NCI-H2029 (cell line): ENCODE data around the gene DNM3.
"Not testable (repeated sequence)": the region's sequence is repeated elsewhere in the genome, so short reads cannot be mapped to it uniquely, and the experiment has no call there.

Experiments used
- DNase-seq: peaks from one replicate; lab custom pipeline; 2025; lab: John Stamatoyannopoulos, UW

DNM3 gene

GRCh38 chr1:172427191-172427590, 585.9 kb downstream of the DNM3 start:
- DNase-seq = no peak

GRCh38 chr1:172429331-172430127, 588.2 kb downstream of the DNM3 start:
- peak; percentile 30 for DNase-seq

GRCh38 chr1:172430128-172430454, 588.8 kb downstream of the DNM3 start:
- DNase-seq = no peak

DNA sequence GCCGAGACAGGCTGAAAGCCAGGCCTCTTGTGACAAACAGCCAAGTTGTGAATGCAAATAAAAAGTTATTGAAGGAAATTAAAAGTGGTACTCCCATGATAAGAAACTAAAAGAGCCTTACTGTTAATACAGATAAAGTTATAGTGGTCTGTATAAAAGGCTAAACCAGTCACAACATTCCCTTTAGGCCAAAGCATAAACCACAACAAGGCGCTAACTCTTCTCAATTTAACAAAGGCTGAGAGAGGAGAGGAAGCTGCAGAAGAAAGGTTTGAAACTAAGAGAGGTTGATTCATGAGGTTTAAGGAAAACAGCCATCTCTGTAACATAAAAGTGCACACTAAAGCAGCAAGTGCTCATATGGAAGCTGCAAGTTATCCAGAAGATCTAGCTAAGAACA, 589.9 kb downstream of the DNM3 start:
- no peak for DNase-seq

DNA sequence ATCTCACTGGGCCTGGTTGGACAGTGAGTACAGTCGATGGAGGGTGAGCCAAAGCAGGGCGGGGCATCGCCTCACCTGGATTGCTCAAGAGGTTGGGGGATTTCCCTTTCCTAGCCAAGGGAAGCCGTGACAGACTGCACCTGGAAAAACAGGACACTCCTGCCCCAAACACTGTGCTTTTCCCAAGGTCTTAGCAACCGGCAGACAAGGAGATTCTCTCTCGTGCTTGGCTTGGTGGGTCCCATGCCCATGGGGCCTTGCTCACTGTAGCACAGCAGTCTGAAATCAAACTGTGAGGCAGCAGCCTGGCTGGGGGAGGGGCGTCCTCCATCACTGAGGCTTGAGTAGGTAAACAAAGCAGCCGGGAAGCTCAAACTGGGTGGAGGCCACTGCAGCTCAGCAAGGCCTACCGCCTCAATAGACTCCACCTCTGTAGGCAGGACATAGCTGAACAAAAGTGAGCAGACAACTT, 590.5 kb downstream of the DNM3 start:
- peak; percentile 30 for DNase-seq

DNA sequence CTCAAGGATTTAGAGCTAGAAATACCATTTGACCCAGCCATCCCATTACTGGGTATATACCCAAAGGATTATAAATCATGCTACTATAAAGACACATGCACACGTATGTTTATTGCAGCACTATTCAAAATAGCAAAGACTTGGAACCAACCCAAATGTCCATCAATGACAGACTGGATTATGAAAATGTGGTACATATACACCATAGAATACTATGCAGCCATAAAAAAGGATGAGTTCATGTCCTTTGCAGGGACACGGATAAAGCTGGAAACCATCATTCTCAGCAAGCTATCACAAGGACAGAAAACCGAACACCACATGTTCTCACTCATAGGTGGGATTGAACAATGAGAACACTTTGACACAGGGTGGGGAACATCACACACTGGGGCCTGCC, 595.9 kb downstream of the DNM3 start:
- not testable (repeated sequence) for DNase-seq

DNA sequence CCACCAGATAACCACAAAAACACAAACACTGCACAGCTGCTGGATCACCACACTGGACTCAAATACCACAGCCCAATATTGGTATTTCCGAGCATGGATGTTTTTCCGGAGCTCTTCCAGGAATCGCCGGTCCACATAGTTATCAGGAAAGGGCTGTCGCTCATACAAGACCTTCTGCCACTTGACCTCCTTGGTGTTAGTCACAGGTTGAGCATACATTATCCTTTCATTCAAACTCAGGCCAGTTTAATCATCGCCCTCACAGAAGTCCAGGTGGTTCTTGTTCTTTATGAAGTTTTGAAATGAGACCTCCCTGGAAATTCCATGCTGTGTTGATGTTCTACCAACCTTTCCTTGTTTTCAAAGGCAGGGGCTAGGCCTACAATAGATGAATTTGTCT, 601.1 kb downstream of the DNM3 start:
- no peak for DNase-seq

- no peak for DNase-seq
These were observed 601.7 kb downstream of the DNM3 start for GRCh38 chr1:172442843-172443565.

GRCh38 chr1:172443666-172444453, 602.6 kb downstream of the DNM3 start, which contains the start of gene PIGC:
PIGC (minus strand) TSS chr1:172444069; CDS start chr1:172442622, 1,447 bp downstream.
- DNase-seq = peak; percentile 73

- DNase-seq = no peak
These were observed 605.2 kb downstream of the DNM3 start for GRCh38 chr1:172446547-172446946.

DNA sequence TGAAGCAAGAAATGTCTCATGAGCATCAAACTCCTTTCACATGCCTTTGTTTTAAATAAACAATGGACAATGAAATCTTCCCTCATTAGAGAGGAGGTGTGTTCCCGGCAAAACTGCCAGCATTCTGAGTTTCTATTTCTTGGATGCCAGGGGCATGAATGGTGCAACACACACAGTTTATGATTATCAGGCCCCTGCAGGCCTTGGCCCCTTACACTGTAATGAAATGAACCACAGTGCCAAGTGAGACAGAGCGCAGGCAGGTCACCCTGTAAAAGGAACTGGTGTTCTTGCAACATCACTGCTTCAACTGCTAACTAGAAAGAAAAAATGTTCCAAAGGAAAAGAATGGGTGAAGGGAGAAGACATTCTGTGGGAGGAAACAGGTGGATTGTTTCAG, 606.3 kb downstream of the DNM3 start:
- DNase-seq = no peak

- no peak for DNase-seq
These were observed 607.8 kb downstream of the DNM3 start for GRCh38 chr1:172448995-172449584.

DNA sequence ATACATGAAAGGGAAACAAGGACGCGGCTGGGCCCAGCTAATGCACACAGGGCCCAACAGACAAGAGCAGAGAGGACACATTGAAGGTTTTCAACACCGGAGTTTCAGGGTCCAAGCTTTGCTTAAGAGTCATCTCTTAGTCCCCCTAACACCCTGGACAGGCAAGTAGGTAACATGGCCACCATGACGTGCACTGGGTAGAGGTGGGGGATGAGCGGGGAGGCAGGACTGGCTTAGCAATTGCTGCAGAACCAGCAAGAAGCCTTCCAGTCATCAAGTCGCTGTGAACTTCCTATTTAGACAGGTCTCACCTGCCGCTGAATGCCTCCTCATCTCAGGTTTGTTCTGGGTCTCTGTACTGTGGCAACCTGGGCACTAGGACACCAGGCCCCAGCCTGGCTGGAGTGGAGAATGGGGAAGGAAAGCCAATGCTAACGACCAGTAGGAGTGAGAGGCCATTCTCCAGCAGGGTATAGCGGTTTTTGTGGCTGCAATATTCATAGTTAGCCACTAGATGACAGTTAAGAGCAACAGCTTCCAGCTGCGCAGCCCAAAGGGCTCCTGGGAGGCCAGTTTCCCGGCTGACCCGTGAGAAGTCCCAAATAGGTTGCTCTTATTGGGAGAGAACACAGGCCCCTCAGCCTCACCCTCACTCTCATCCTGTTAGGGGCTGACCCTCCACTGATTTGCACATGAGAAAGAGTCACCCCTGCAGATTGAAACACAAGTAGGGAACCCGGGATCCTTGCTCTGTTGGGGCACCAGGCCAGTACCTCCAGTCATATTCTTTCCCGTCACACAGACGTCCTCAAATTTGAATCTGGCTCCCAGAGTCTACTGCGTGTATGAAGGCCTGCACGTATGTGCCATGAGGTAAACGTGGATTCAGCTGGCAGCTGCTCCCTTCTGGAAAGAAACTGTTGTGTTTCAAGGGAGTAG, 608.6 kb downstream of the DNM3 start:
- peak; percentile 20 for DNase-seq

- no peak for DNase-seq
These were observed 609.2 kb downstream of the DNM3 start for GRCh38 chr1:172450524-172450885.

- DNase-seq = no peak
These were observed 609.7 kb downstream of the DNM3 start for GRCh38 chr1:172451002-172451443.

- DNase-seq = no peak
These were observed 611.3 kb downstream of the DNM3 start for GRCh38 chr1:172452536-172453152.

GRCh38 chr1:172453153-172453545, 611.9 kb downstream of the DNM3 start:
- no peak for DNase-seq

- no peak for DNase-seq
These were observed 612.3 kb downstream of the DNM3 start for GRCh38 chr1:172453607-172454006.

DNA sequence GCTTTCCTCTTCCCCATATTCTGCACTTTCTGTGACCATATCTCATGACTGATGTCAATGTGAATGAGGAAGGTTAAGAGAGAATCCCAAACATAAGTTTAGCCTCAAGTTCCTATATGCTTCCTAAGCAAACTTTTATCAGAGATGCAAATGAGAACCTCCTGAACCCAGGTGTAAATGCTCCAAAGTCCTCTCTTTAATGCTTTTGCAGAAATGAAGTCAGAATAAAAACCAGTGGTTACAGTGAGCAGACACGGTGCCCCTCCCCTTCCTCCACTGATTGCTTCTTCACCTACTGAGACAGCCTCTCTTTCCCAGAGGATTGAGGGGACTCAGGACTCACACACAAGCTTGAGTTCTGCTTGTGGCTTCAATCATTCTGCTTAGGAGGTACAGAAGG, 614.2 kb downstream of the DNM3 start:
- no peak for DNase-seq

DNA sequence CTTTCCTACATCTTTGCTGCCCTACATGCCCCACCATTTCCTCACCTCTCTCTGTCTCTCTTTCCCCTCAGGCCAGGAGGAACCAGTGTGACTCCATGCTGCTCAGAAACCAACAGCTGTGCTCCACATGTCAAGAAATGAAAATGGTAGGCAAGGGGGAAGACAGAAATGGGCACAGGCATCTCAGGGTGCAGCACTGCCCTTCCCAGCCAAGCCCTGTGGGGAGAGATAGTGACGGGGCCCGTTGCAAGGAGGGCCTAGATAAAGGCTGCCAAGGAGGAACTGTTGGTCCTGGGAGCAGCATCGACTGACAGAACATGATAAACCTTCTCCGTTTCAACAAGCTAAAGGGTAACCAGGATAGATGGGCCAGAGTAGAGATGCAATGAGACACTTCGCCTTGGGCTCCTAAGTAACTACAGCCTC, 615.1 kb downstream of the DNM3 start:
- no peak for DNase-seq
